Measurements from ENCODE around the gene GDF15. TPM values are rescaled to one million over a fixed set of nuclear protein-coding genes. Genes with fewer than 3 reads are reported as not detected.

The GDF15 gene
- total and polyA plus RNA-seq, 2 experiments from 2014 or later, result 27.7 to 36.0 TPM

- whole genome bisulfite sequencing, 2 experiments (ENCODE audit: low coverage in 1 of 2, low lambda C conversion rate in 2 of 2, missing lambda C conversion rate in 2 of 2), result 87 to 88% methylated on average over 21 of the region's 21 CpGs
- H3K9me3 ChIP-seq (ENCODE audit: low read depth), result no peaks in the 10 kb centered on the region
- no peak overlapping the region for H3K9ac ChIP-seq
- H2AFZ ChIP-seq, result no peak overlapping the region
- H3K4me1 ChIP-seq (ENCODE audit: insufficient read depth), result peaks cover 26% of the 10 kb centered on the region
- H3K79me2 ChIP-seq (ENCODE audit: insufficient read depth), result peaks cover 41% of the 10 kb centered on the region
- H3K27me3 ChIP-seq (replicated peaks; ENCODE audit: insufficient read depth), result no peaks in the 10 kb centered on the region
- no peaks in the 10 kb centered on the region for H4K20me1 ChIP-seq (ENCODE audit: insufficient read depth)
- H3K9me2 ChIP-seq (ENCODE audit: insufficient read depth), result no peaks in the 10 kb centered on the region
- in situ Hi-C loops (cut with MboI), result no loop called here
- no peak for DNase-seq
- H3K4me3 ChIP-seq, result no peak overlapping the region
- H3K27ac ChIP-seq, result no peak overlapping the region
- TF ChIP-seq EZH2 (IDR thresholded peaks at IDR 0.05; ENCODE audit: insufficient read depth, poor library complexity, severe bottlenecking), result no peak
- peaks cover 3% of the 10 kb centered on the region for H3F3A ChIP-seq (ENCODE audit: insufficient read depth)
- no peak overlapping the region for H3K4me2 ChIP-seq (ENCODE audit: unreplicated experiment)
- no peaks in the 10 kb centered on the region for H3K36me3 ChIP-seq (ENCODE audit: low read depth)
Observed at GRCh38 chr19:18430417-18431144, 44.6 kb downstream of the GDF15 start.

- H4K20me1 ChIP-seq (ENCODE audit: insufficient read depth), result no peaks in the 10 kb centered on the region
- no peaks in the 10 kb centered on the region for H3F3A ChIP-seq (ENCODE audit: insufficient read depth)
- 94 to 97% methylated on average over 11 to 34 of the region's 34 CpGs for WGBS, 2 experiments (ENCODE audit: low coverage in 1 of 2, low lambda C conversion rate in 2 of 2, missing lambda C conversion rate in 2 of 2)
- H3K9me2 ChIP-seq (ENCODE audit: insufficient read depth), result no peaks in the 10 kb centered on the region
- in situ Hi-C loops (cut with MboI), result no loop called here
- H2AFZ ChIP-seq, result no peak overlapping the region
- no peaks in the 10 kb centered on the region for H3K27me3 ChIP-seq (replicated peaks; ENCODE audit: insufficient read depth)
- no peak overlapping the region for H3K27ac ChIP-seq
- no peak for TF ChIP-seq EZH2 (IDR thresholded peaks at IDR 0.05; ENCODE audit: insufficient read depth, poor library complexity, severe bottlenecking)
- no peak for TF ChIP-seq EZH2phosphoT487 (IDR thresholded peaks at IDR 0.05; ENCODE audit: insufficient read depth, low read depth)
- no peak for DNase-seq
- peaks cover 18% of the 10 kb centered on the region for H3K4me1 ChIP-seq (ENCODE audit: insufficient read depth)
- H3K9ac ChIP-seq, result no peak overlapping the region
- H3K9me3 ChIP-seq (ENCODE audit: low read depth), result no peaks in the 10 kb centered on the region
- H3K4me2 ChIP-seq (ENCODE audit: unreplicated experiment), result no peak overlapping the region
- no peaks in the 10 kb centered on the region for H3K36me3 ChIP-seq (ENCODE audit: low read depth)
- H3K79me2 ChIP-seq (ENCODE audit: insufficient read depth), result peaks cover 32% of the 10 kb centered on the region
- no peak overlapping the region for H3K4me3 ChIP-seq
Observed at GRCh38 chr19:18431351-18432197, 45.6 kb downstream of the GDF15 start.

- H3K9me3 ChIP-seq (ENCODE audit: low read depth), result no peaks in the 10 kb centered on the region
- no peak overlapping the region for H3K4me2 ChIP-seq (ENCODE audit: unreplicated experiment)
- H3K9me2 ChIP-seq (ENCODE audit: insufficient read depth), result no peaks in the 10 kb centered on the region
- H3K4me3 ChIP-seq, result no peak overlapping the region
- H4K20me1 ChIP-seq (ENCODE audit: insufficient read depth), result no peaks in the 10 kb centered on the region
- 73 to 81% methylated on average over 6 to 9 of the region's 13 CpGs for whole genome bisulfite sequencing, 2 experiments (ENCODE audit: low coverage in 1 of 2, low lambda C conversion rate in 2 of 2, missing lambda C conversion rate in 2 of 2)
- in situ Hi-C loops (cut with MboI), result no loop called here
- no peak for DNase-seq
- no peak overlapping the region for H3K27ac ChIP-seq
- peaks cover 24% of the 10 kb centered on the region for H3K79me2 ChIP-seq (ENCODE audit: insufficient read depth)
- H2AFZ ChIP-seq, result no peak overlapping the region
- H3K36me3 ChIP-seq (ENCODE audit: low read depth), result no peaks in the 10 kb centered on the region
- TF ChIP-seq EZH2 (IDR thresholded peaks at IDR 0.05; ENCODE audit: insufficient read depth, poor library complexity, severe bottlenecking) (no peak), EZH2phosphoT487 (IDR thresholded peaks at IDR 0.05; ENCODE audit: insufficient read depth, low read depth) (no peak)
- peaks cover 13% of the 10 kb centered on the region for H3K4me1 ChIP-seq (ENCODE audit: insufficient read depth)
- H3F3A ChIP-seq (ENCODE audit: insufficient read depth), result no peaks in the 10 kb centered on the region
- no peak overlapping the region for H3K9ac ChIP-seq
- no peaks in the 10 kb centered on the region for H3K27me3 ChIP-seq (replicated peaks; ENCODE audit: insufficient read depth)
Observed at GRCh38 chr19:18432275-18433014, 46.5 kb downstream of the GDF15 start.

GRCh38 chr19:18433015-18433691, 47.2 kb downstream of the GDF15 start:
- 36 to 37% methylated on average over 36 to 53 of the region's 59 CpGs for WGBS, 2 experiments (ENCODE audit: low coverage in 1 of 2, low lambda C conversion rate in 2 of 2, missing lambda C conversion rate in 2 of 2)
- Histone ChIP-seq H3K79me2 (ENCODE audit: insufficient read depth) (peaks cover 18% of the 10 kb centered on the region), H3K9me2 (ENCODE audit: insufficient read depth) (no peaks in the 10 kb centered on the region), H3K4me1 (ENCODE audit: insufficient read depth) (peaks cover 13% of the 10 kb centered on the region), H3K27me3 (replicated peaks; ENCODE audit: insufficient read depth) (no peaks in the 10 kb centered on the region), H4K20me1 (ENCODE audit: insufficient read depth) (no peaks in the 10 kb centered on the region), H3K27ac (no peak overlapping the region), H3F3A (ENCODE audit: insufficient read depth) (no peaks in the 10 kb centered on the region), H3K9ac (no peak overlapping the region), H3K36me3 (ENCODE audit: low read depth) (no peaks in the 10 kb centered on the region), H3K4me2 (ENCODE audit: unreplicated experiment) (no peak overlapping the region), H3K9me3 (ENCODE audit: low read depth) (no peaks in the 10 kb centered on the region), H2AFZ (no peak overlapping the region), H3K4me3 (no peak overlapping the region)
- DNase-seq, result peak; percentile 20
- in situ Hi-C loops (cut with MboI), result no loop called here
- TF ChIP-seq EZH2phosphoT487 (IDR thresholded peaks at IDR 0.05; ENCODE audit: insufficient read depth, low read depth), result no peak
- no peak for TF ChIP-seq EZH2 (IDR thresholded peaks at IDR 0.05; ENCODE audit: insufficient read depth, poor library complexity, severe bottlenecking)

All from GM23248 (cell line).